Measurements from ENCODE around the gene KIAA2012.

Gene KIAA2012

DNA sequence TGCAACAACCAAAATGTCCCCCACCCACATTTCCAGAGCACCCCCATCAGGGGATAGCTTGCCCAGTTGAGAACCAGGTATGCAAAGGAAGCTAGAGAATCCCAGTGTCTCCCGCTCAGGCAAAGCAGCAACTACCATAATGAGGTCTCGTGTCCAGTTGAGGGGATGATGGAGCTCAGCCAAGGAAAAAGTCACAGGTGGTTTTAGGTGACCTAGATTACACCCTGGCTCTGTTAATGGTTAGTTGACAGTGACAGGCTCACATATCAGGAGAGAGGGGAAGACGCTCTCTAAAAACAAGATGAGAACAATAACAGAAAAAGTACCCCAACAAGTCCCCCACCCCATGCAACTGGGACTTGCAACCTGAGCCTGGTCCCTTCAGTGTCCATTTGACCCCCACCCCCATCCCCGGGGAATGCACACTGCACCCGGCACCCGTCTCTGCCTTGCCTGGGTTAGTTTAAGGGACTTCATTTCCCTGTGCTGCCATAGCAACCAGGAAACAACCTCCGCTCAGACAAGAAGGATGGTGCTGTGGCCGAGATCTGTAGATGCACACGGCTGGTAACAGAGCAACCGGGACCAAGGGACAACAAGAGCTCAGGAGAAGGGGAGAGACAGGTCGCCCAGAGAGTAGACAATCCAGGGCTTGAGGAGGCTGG, at the start of gene KIAA2012:
Gene KIAA2012, plus strand, starts transcription at position 519 of the 665 bp plus-strand sequence. CDS start 373 bp downstream, outside the sequence.
- no peak for DNase-seq (ENCODE audit: low spot score)

DNA sequence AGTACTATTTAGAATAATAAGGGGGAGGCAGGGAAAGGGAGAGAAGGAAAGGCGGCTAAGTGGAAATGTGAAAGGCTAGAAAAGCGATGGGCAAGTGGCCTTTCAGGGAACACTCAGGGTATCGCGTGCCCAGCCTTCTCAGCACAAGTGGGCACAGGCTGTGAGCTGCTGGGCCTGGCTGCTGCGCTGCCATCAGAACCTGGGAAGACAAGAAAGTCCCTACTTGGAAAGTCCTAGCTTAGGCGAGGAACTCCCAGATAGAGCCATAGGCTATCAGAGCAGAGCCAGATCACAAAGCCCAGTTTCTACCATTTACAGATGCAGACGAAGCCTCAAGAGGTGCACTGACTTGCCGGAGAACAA, 49.2 kb upstream of the KIAA2012 start:
- no peak for DNase-seq (ENCODE audit: low spot score)

DNA sequence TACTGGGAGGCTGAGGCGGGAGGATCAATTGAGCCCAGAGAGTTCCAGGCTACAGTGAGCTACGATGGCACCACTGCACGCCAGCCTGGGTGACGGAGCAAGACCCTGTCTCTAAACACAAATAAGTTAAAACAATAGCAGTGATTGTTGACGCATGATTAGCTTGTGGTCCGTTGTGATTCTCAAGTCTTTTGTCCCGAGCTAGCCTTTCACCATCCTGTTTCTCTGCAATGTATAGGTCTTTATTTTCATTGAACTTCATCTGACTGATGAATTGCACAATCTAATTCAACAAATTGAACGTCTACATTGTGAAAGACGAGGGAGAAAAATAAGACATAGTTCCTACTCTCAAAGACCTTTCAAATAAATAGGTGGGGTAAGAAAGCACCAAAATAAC, 48.2 kb upstream of the KIAA2012 start:
- DNase-seq (ENCODE audit: low spot score): no peak

DNA sequence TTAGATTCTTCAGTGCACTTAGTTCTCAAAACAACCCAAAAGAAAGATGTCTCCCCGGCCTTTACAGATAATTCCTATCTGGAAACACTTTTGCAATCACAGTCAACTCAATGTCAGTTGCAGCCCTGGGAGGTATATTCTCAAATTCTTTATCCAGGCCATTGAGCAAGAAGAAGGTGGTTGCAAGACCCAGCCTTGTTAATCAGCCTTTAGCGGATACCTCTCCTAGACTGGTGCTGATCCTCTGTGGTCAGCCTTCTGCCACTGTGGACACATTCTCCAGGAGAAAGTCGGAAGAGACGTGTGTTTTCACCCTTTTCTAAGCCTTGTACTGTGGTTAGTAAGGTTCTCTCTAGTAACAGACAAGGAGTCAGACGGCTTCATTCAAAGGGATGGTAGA, 47.2 kb upstream of the KIAA2012 start:
- DNase-seq (ENCODE audit: low spot score): no peak

DNA sequence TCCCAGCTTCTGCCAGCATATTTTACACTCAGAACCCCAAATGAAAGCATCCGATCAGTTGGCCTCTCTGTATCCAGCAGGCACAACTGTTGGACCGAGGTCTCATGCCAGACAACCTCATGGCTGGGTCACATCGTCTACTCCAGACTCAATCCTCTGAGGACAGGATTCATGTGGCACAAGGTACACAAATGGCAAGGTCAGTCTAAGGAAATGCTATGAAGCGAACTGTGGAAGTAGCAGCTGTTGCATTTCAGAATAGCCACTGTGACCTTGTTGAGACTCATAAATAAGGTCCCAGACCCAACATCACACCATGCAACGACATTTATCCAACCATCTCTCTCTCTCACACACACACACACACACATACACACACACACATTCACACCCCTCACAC, 46.5 kb upstream of the KIAA2012 start:
- no peak for DNase-seq (ENCODE audit: low spot score)

DNA sequence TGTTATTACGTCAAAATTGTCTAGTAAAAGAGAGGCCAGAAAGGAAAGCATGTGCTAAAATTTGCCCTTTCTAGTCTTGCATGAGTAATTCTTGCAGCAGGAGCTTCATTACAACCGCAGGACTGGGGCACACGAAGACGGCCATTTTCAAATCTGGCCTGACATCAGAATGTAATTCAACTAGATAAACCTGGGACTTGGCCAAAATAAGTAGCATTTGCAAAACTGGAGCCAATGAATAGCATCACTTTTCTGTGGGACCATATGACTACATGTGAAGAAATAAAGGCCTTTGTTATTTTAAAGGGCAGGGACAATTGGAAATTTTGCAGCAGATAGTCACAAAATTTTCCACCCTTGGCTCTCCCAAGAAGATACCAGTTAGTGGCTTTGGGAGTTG, 42.4 kb upstream of the KIAA2012 start:
- DNase-seq (ENCODE audit: low spot score): no peak

DNA sequence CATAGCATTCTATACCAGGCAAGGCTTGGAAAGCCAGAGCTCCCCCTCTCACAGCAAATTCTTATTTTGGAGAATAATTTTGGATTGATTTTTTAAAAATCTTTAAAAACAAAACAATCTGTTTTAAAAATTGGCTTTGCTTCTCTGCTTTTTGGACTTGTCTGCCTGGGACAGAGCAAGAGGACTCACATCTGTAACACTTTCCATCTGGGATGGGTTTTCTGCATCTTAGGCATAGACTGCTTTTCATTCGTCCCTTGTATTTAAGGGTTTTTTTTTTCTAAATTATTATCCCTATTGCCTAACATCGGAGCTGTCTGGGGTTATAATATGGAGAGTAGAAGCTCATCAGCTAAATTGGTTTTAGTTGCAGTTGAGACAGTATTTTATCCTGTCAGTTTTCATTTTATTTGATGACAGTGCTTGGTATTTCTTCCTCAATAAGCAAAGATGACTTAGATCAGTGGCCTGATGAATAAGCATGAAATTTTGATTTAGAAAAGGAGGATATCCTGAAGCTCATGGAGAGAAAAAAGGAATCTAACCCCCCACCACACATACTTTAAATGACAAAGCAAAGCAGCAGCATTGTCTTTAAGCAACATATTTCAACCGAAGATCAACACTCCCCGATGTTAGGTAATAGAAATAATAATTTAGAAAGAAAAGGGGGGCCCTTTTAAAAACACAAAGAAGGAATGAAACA, 41.7 kb upstream of the KIAA2012 start:
- no peak for DNase-seq (ENCODE audit: low spot score)

DNA sequence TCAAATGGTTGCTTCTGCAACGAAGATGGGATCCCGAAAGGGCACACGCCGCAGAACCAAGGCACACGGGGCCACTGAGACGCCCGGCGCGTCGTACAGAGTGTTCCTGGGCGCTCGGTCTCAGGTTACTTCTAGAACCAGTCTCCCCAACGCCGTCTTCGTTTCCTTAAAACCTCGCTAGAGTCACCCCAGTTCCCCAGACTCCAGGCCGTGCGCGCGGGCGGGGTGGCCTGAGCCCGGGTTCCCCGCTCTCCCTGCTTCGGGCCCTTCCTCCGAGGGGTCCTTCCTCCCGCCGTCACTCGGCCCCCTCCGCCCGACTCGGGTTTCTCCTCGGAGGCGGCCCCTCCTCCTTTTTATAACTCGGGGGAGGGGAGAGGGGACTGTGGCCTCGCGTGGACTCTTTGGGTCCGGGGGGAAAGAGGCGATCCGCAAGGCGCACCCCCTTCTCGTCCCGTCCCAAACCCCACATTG, 40.2 kb upstream of the KIAA2012 start:
- DNase-seq (ENCODE audit: low spot score): no peak

DNA sequence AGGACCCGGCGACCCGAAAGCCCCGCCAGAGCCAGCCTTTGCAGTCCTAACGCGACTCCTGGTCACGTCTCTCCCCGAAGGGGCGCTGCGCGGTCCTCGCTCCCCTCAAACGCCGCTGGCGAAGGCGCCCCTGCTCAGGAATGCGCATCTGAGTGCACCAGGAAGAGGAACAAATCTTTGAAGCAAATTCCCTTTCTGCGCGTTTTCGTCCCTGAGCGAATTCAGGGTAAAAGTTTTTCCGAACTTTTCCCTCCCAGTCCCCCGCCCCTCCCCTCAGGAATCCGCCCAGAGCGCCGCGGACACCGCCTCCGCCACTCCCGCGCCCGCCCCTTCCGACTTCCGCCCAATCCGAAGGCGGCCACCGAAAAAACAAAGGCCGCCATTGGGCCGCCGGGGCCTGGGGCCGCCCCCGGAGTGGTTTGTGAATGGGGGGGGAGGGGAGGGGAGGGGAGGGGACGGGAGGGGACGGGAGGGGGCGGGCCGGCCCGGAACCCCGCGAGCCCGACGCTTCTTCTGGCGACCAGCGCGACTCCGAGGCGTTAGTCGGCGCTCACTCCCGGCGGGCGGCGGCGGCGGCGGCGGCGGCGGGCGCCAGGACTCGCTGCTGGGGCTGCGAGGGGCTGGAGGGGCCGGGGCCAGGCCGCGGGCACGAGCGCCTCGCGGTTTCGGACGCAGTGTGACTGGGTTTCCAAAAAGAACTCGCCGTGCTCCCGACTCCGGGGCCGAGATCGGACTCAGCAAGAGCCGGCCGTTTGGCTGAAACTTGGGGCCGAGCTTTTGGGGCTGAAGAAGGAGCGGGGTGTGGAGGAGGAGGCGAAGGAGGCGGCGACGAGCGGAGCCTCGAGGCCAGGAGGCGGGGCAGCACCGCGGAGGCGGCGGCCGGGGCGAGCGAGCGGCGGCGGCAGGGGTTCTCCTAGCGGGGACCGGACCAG, 39.5 kb upstream of the KIAA2012 start, which contains the start of gene FZD7:
Gene FZD7, plus strand, starts transcription at position 539 of the 932 bp plus-strand sequence. CDS start 793 bp downstream, outside the sequence.
- peak; percentile 79 for DNase-seq (ENCODE audit: low spot score)

DNA sequence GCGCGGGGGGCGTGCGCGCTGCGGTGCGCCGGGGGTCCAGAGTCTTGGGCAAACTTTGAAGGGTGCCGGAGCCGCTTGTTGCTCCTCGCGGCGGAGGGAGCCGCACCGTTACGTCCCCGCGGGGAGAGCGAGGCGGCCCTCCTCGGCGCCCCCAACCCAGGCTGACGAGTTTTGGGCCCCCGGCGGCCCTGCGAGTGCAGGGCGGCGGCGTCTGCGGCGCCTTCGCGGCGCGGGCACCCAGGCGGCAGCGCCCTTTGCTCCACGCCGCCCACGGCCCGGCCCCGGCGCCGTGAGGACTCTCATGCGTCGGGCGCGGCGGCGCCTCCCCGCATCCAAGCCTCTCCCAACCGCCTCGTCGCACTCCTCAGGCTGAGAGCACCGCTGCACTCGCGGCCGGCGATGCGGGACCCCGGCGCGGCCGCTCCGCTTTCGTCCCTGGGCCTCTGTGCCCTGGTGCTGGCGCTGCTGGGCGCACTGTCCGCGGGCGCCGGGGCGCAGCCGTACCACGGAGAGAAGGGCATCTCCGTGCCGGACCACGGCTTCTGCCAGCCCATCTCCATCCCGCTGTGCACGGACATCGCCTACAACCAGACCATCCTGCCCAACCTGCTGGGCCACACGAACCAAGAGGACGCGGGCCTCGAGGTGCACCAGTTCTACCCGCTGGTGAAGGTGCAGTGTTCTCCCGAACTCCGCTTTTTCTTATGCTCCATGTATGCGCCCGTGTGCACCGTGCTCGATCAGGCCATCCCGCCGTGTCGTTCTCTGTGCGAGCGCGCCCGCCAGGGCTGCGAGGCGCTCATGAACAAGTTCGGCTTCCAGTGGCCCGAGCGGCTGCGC, 38.6 kb upstream of the KIAA2012 start:
- DNase-seq (ENCODE audit: low spot score): no peak

DNA sequence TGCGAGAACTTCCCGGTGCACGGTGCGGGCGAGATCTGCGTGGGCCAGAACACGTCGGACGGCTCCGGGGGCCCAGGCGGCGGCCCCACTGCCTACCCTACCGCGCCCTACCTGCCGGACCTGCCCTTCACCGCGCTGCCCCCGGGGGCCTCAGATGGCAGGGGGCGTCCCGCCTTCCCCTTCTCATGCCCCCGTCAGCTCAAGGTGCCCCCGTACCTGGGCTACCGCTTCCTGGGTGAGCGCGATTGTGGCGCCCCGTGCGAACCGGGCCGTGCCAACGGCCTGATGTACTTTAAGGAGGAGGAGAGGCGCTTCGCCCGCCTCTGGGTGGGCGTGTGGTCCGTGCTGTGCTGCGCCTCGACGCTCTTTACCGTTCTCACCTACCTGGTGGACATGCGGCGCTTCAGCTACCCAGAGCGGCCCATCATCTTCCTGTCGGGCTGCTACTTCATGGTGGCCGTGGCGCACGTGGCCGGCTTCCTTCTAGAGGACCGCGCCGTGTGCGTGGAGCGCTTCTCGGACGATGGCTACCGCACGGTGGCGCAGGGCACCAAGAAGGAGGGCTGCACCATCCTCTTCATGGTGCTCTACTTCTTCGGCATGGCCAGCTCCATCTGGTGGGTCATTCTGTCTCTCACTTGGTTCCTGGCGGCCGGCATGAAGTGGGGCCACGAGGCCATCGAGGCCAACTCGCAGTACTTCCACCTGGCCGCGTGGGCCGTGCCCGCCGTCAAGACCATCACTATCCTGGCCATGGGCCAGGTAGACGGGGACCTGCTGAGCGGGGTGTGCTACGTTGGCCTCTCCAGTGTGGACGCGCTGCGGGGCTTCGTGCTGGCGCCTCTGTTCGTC, 37.7 kb upstream of the KIAA2012 start:
- DNase-seq (ENCODE audit: low spot score): no peak

DNA sequence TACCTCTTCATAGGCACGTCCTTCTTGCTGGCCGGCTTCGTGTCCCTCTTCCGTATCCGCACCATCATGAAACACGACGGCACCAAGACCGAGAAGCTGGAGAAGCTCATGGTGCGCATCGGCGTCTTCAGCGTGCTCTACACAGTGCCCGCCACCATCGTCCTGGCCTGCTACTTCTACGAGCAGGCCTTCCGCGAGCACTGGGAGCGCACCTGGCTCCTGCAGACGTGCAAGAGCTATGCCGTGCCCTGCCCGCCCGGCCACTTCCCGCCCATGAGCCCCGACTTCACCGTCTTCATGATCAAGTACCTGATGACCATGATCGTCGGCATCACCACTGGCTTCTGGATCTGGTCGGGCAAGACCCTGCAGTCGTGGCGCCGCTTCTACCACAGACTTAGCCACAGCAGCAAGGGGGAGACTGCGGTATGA, 37.1 kb upstream of the KIAA2012 start:
- DNase-seq (ENCODE audit: low spot score): no peak

DNA sequence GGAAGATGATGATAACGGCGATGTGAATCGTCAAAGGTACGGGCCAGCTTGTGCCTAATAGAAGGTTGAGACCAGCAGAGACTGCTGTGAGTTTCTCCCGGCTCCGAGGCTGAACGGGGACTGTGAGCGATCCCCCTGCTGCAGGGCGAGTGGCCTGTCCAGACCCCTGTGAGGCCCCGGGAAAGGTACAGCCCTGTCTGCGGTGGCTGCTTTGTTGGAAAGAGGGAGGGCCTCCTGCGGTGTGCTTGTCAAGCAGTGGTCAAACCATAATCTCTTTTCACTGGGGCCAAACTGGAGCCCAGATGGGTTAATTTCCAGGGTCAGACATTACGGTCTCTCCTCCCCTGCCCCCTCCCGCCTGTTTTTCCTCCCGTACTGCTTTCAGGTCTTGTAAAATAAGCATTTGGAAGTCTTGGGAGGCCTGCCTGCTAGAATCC, 36.4 kb upstream of the KIAA2012 start:
- no peak for DNase-seq (ENCODE audit: low spot score)

DNA sequence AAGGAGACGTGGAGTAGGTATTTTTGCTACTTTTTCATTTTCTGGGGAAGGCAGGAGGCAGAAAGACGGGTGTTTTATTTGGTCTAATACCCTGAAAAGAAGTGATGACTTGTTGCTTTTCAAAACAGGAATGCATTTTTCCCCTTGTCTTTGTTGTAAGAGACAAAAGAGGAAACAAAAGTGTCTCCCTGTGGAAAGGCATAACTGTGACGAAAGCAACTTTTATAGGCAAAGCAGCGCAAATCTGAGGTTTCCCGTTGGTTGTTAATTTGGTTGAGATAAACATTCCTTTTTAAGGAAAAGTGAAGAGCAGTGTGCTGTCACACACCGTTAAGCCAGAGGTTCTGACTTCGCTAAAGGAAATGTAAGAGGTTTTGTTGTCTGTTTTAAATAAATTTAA, 36.0 kb upstream of the KIAA2012 start:
- DNase-seq (ENCODE audit: low spot score): no peak

DNA sequence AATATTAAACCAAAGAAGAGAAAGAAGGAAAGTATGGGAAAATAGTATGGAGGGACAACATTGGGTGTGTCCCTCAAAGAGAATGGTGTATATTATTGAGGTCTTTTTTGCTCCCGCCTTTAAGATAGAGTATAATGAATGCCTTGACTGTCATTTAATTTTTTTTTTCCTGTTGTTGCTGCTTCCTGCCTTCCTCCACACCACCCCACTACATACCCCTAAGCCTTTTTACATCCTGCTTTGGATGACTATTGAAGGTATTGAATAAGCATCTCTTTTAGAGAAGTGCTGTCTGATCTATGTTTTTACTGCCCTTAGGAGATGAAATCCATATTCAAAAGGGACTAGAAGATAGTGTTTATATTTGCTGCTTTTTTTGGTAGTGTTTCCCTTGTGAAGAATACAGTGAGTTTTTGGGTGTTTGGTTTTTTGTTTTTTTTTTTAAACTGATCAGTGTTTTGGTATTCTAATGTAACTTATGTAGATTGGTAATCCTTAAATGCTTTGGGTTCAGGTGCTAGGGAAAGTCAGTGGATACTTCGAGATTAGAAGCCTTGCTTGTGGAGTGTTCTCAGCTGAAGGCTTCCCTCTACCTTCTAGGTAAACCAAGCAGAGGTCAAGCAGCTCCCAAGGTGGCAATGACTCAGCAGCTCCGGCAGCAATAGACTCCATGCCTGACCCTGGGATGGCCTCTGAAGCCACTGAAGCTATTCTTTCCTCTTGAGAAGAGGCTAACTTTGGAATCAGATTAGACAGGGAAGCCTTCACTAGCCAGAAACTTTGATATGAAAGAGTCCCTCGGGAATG, 34.4 kb upstream of the KIAA2012 start:
- DNase-seq (ENCODE audit: low spot score): no peak

DNA sequence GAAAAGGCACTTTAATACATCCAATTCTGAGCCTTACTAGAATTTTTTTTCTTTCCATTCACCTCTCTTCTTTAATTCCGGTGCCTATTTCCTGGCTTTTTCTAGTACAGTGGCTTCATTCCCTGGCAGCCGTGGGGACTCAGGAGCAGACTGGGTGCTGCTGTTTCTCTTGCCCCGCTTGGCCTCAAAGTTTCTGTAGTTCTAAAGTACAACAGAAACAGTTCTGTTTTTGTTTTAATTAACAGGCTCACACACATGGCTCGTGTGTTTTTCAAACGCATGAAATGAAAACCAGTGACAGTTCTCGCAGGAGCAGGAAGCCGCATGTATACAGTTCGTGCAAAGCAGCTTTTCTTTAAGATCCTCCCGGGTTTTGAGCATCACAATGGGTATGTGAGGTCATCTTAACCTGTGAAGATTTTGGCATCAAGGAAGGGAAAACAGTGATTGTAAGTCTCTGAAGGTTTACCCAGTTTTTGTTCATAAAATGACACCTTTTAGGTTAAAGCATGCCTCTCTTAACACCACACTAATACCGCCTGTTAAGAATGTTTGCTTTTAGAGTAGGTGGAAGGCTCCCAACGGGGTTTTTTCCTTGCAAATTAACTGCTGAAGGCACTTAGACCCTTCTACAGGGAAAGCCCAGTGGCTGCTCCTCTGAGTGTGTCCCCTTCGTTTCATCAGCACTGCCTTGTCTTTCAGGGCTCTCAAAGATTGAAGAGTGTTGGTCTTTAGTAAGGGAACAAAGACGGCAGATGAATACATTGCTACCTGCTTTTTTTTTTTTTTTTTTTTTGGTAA, 33.6 kb upstream of the KIAA2012 start:
- DNase-seq (ENCODE audit: low spot score): no peak

DNA sequence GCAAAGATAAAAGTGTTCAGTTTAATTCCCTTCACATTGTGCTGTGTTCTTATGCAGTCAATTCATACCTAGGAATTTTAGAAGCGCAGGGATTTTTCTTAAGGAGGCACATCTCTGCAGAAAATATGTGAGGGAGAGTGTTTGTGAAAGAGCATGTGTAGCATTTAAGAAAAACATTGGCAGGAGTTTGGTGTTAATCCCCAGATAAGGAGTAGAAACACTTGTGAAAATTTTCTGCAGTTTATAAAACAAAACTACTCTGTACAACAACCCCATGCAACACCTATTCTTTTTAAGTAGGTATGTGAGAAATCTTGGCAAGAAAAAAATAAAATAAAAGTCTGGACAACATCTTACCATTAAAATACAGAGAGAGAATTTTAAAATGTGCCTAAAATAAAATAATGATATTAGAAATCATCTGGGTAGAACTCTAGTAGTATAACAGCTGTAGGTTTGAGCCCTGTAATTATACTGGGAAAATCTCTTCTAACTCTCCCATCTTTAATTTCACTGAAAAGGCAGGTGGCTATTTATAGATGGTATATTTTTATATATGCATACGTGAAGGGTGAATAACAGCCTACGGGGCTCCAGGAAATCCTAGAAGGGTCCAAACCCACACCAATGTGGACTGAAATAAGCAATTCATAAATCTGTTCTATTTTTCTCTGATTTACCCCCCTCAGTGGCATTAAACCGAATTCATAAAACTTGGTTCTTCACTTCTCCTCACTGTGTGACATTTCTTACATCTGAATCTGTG, 32.8 kb upstream of the KIAA2012 start:
- no peak for DNase-seq (ENCODE audit: low spot score)

DNA sequence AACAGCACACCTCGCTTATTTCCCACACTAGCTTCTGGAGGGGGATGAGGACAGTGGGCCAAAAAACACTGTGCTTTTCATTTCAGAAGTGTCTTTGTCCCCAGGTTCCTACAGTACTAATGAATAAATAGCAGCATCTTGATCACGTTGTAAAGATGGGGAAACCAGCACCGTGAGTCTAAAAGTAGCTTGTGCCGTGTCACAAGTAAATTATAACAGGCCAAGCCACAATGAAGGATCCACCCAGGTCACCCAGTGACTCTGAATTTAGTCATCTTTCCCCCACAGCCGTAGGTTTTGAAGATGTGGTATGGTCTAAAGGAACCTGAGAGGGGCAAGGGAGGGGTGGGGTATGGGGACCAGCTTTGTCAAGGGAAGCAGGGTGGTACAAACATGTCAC, 30.6 kb upstream of the KIAA2012 start:
- no peak for DNase-seq (ENCODE audit: low spot score)

All from putamen (tissue), 1 donor.